ENCODE results near the gene FAM193A. TPM values are rescaled to one million over a fixed set of nuclear protein-coding genes. Genes with fewer than 3 reads are reported as not detected.
A peak's percentile ranks its signal among the peaks of the same experiment; 100 is the strongest.
"Not testable (repeated sequence)": the region's sequence is repeated elsewhere in the genome, so short reads cannot be mapped to it uniquely, and the experiment has no call there.

The FAM193A gene
- total RNA-seq, 2 experiments from 2014 or later = 28.4 to 30.0 TPM

GRCh38 chr4:2672082-2672481, 135.6 kb downstream of the FAM193A start:
- H3K4me3 ChIP-seq (ENCODE audit: low read length) = no peak overlapping the region
- H3K27ac ChIP-seq (ENCODE audit: low read depth in 1 of 2, low read length in 2 of 2) = no peak overlapping the region
- TF ChIP-seq CTCF (IDR thresholded peaks at IDR 0.05) = no peak
- intact Hi-C loops (cut with DNase I, micrococcal nuclease) = no loop called here
- Mint-ChIP-seq H3K36me3 (ENCODE audit: low read depth) (peaks cover 93% of the 10 kb centered on the region), H3K4me3 (no peak overlapping the region), H3K27ac (no peak overlapping the region), H3K4me1 (ENCODE audit: low read depth) (peaks cover 13% of the 10 kb centered on the region), H3K9me3 (no peaks in the 10 kb centered on the region), H3K27me3 (no peaks in the 10 kb centered on the region)
- POLR2A ChIA-PET = no interaction called here
- no peaks in the 10 kb centered on the region for H3K9me3 ChIP-seq (ENCODE audit: control insufficient read depth in 1 of 2, insufficient read depth in 1 of 2, low read length in 2 of 2)
- H3K36me3 ChIP-seq (ENCODE audit: insufficient read depth, low read length) = peaks cover 65% of the 10 kb centered on the region
- DNase-seq = no peak
- CTCF ChIA-PET = no interaction called here
- no peak for ATAC-seq (ENCODE audit: poor library complexity)
- peaks cover 4% of the 10 kb centered on the region for H3K4me1 ChIP-seq (ENCODE audit: insufficient read depth, low read length)
- H3K27me3 ChIP-seq (ENCODE audit: control insufficient read depth in 1 of 2, insufficient read depth in 2 of 2, low read length in 2 of 2) = no peaks in the 10 kb centered on the region

- H3K27ac Mint-ChIP-seq = peak overlapping the region; percentile 20
- ChIA-PET CTCF (no interaction called here), POLR2A (no interaction called here)
- no peaks in the 10 kb centered on the region for H3K9me3 Mint-ChIP-seq
- H3K27me3 ChIP-seq (ENCODE audit: control insufficient read depth in 1 of 2, insufficient read depth in 2 of 2, low read length in 2 of 2) = no peaks in the 10 kb centered on the region
- ATAC-seq (ENCODE audit: poor library complexity) (no peak), DNase-seq (no peak)
- H3K4me3 ChIP-seq (ENCODE audit: low read length) = no peak overlapping the region
- H3K27ac ChIP-seq (ENCODE audit: low read depth in 1 of 2, low read length in 2 of 2) = no peak overlapping the region
- no peak overlapping the region for H3K4me3 Mint-ChIP-seq
- TF ChIP-seq CTCF (IDR thresholded peaks at IDR 0.05) = no peak
- no peaks in the 10 kb centered on the region for H3K9me3 ChIP-seq (ENCODE audit: control insufficient read depth in 1 of 2, insufficient read depth in 1 of 2, low read length in 2 of 2)
- peaks cover 4% of the 10 kb centered on the region for H3K4me1 ChIP-seq (ENCODE audit: insufficient read depth, low read length)
- peaks cover 94% of the 10 kb centered on the region for H3K36me3 Mint-ChIP-seq (ENCODE audit: low read depth)
- H3K36me3 ChIP-seq (ENCODE audit: insufficient read depth, low read length) = peaks cover 65% of the 10 kb centered on the region
- H3K27me3 Mint-ChIP-seq = no peaks in the 10 kb centered on the region
- intact Hi-C loops (cut with DNase I, micrococcal nuclease) = no loop called here
- peaks cover 7% of the 10 kb centered on the region for H3K4me1 Mint-ChIP-seq (ENCODE audit: low read depth)
Observed at GRCh38 chr4:2672700-2673099, 136.3 kb downstream of the FAM193A start.

- ChIA-PET CTCF (no interaction called here), POLR2A (no interaction called here)
- intact Hi-C loops (cut with DNase I, micrococcal nuclease) = no loop called here
- Mint-ChIP-seq H3K36me3 (ENCODE audit: low read depth) (peaks cover 99% of the 10 kb centered on the region), H3K27me3 (no peaks in the 10 kb centered on the region), H3K9me3 (no peaks in the 10 kb centered on the region), H3K27ac (peak overlapping the region; percentile 20), H3K4me1 (ENCODE audit: low read depth) (peaks cover 7% of the 10 kb centered on the region), H3K4me3 (no peak overlapping the region)
- H3K36me3 ChIP-seq (ENCODE audit: insufficient read depth, low read length) = peaks cover 65% of the 10 kb centered on the region
- no peak for TF ChIP-seq CTCF (IDR thresholded peaks at IDR 0.05)
- H3K9me3 ChIP-seq (ENCODE audit: control insufficient read depth in 1 of 2, insufficient read depth in 1 of 2, low read length in 2 of 2) = no peaks in the 10 kb centered on the region
- no peak overlapping the region for H3K4me3 ChIP-seq (ENCODE audit: low read length)
- DNase-seq = no peak
- H3K27ac ChIP-seq (ENCODE audit: low read depth in 1 of 2, low read length in 2 of 2) = no peak overlapping the region
- no peaks in the 10 kb centered on the region for H3K27me3 ChIP-seq (ENCODE audit: control insufficient read depth in 1 of 2, insufficient read depth in 2 of 2, low read length in 2 of 2)
- ATAC-seq (ENCODE audit: poor library complexity) = no peak
- no peaks in the 10 kb centered on the region for H3K4me1 ChIP-seq (ENCODE audit: insufficient read depth, low read length)
Observed at GRCh38 chr4:2673157-2673556, 136.7 kb downstream of the FAM193A start.

- DNase-seq; H3K4me1 Mint-ChIP-seq (ENCODE audit: low read depth); ATAC-seq (ENCODE audit: poor library complexity); H3K27me3 ChIP-seq (ENCODE audit: control insufficient read depth in 1 of 2, insufficient read depth in 2 of 2, low read length in 2 of 2); H3K9me3 ChIP-seq (ENCODE audit: control insufficient read depth in 1 of 2, insufficient read depth in 1 of 2, low read length in 2 of 2); H3K4me3 Mint-ChIP-seq; H3K4me3 ChIP-seq (ENCODE audit: low read length); H3K9me3 Mint-ChIP-seq; H3K27ac ChIP-seq (ENCODE audit: low read depth in 1 of 2, low read length in 2 of 2); CTCF ChIA-PET; POLR2A ChIA-PET; H3K27ac Mint-ChIP-seq; intact Hi-C loops (cut with DNase I, micrococcal nuclease); H3K4me1 ChIP-seq (ENCODE audit: insufficient read depth, low read length); H3K27me3 Mint-ChIP-seq: not testable (repeated sequence)
- H3K36me3 Mint-ChIP-seq (ENCODE audit: low read depth) = peaks cover 90% of the 10 kb centered on the region
- peaks cover 29% of the 10 kb centered on the region for H3K36me3 ChIP-seq (ENCODE audit: insufficient read depth, low read length)
Observed at GRCh38 chr4:2679762-2680161, 143.3 kb downstream of the FAM193A start.

All from CD4-positive, alpha-beta T cell (primary cell).